HUES64 (cell line): ENCODE data around the gene PAK4.
A peak's percentile ranks its signal among the peaks of the same experiment; 100 is the strongest.

Experiments
- H3K27ac ChIP-seq: 2 replicates; pipeline ENCODE4 v1.7.0; 2013; ENCODE audit warnings: low read depth, low read length, inconsistent platforms
- H3K27me3 ChIP-seq: 2 replicates; pipeline ENCODE4 v1.6.1; 2013; ENCODE audit warnings: mild to moderate bottlenecking, low read length; ENCODE audit not compliant: insufficient read depth
- H3K36me3 ChIP-seq: 2 replicates; pipeline ENCODE4 v1.6.1; 2013; ENCODE audit warnings: mild to moderate bottlenecking, low read length; ENCODE audit not compliant: insufficient read depth
- H3K4me1 ChIP-seq: 2 replicates; pipeline ENCODE4 v1.6.1; 2013; ENCODE audit warnings: mild to moderate bottlenecking, low read length, moderate library complexity; ENCODE audit not compliant: insufficient read depth
- H3K4me3 ChIP-seq: 2 replicates; pipeline ENCODE4 v1.5.1; 2013; ENCODE audit warnings: mild to moderate bottlenecking, low read length, moderate library complexity
- H3K9ac ChIP-seq: 2 replicates; pipeline ENCODE4 v1.6.1; 2013; ENCODE audit warnings: mild to moderate bottlenecking, low read depth, low read length
- H3K9me3 ChIP-seq: 2 replicates; pipeline ENCODE4 v1.6.1; 2013; ENCODE audit warnings: low read depth, low read length; ENCODE audit not compliant: insufficient read depth
- WGBS: fragments of 150-250, 120-280 bp; methylation state at CpG from one replicate; pipeline ENCODE4 v1.1.7; 2013; ENCODE audit warnings: missing lambda C conversion rate; 5-methylcytosine and 5-hydroxymethylcytosine counted together

Gene PAK4

GRCh38 chr19:39132344-39132969 lies 6.9 kb downstream of the PAK4 start:
- Histone ChIP-seq H3K4me3 (no peak overlapping the region), H3K9me3 (no peaks in the 10 kb centered on the region), H3K27ac (no peak overlapping the region), H3K9ac (no peak overlapping the region), H3K36me3 (no peaks in the 10 kb centered on the region), H3K27me3 (no peaks in the 10 kb centered on the region), H3K4me1 (peaks cover 38% of the 10 kb centered on the region)
- 89% methylated on average over 20 of the region's 20 CpGs for WGBS

GRCh38 chr19:39133431-39134270 lies 8.1 kb downstream of the PAK4 start:
- Histone ChIP-seq H3K9me3 (no peaks in the 10 kb centered on the region), H3K27ac (peak overlapping the region; percentile 26; the same call in 1 of the 2 replicates), H3K4me3 (no peak overlapping the region), H3K27me3 (no peaks in the 10 kb centered on the region), H3K4me1 (peaks cover 44% of the 10 kb centered on the region), H3K36me3 (no peaks in the 10 kb centered on the region), H3K9ac (no peak overlapping the region)
- 41% methylated on average over 22 of the region's 23 CpGs for WGBS

- H3K9me3 ChIP-seq: no peaks in the 10 kb centered on the region
- H3K27ac ChIP-seq: no peak overlapping the region
- H3K27me3 ChIP-seq: no peaks in the 10 kb centered on the region
- no peaks in the 10 kb centered on the region for H3K36me3 ChIP-seq
- H3K4me3 ChIP-seq: no peak overlapping the region
- no peak overlapping the region for H3K9ac ChIP-seq
- WGBS: 63% methylated on average over 13 of the region's 13 CpGs
- H3K4me1 ChIP-seq: peaks cover 64% of the 10 kb centered on the region
These were observed 10.1 kb downstream of the PAK4 start for GRCh38 chr19:39135701-39136100.

GRCh38 chr19:39136225-39136940 lies 10.8 kb downstream of the PAK4 start:
- Histone ChIP-seq H3K9ac (no peak overlapping the region; the same call in 1 of the 2 replicates), H3K4me3 (no peak overlapping the region), H3K27ac (no peak overlapping the region), H3K36me3 (no peaks in the 10 kb centered on the region), H3K4me1 (peaks cover 64% of the 10 kb centered on the region), H3K27me3 (no peaks in the 10 kb centered on the region), H3K9me3 (no peaks in the 10 kb centered on the region)
- WGBS: 82% methylated on average over 12 of the region's 12 CpGs

- no peaks in the 10 kb centered on the region for H3K9me3 ChIP-seq
- no peak overlapping the region for H3K27ac ChIP-seq
- H3K9ac ChIP-seq: no peak overlapping the region
- 92% methylated on average over 12 of the region's 12 CpGs for WGBS
- peaks cover 58% of the 10 kb centered on the region for H3K4me1 ChIP-seq
- no peaks in the 10 kb centered on the region for H3K36me3 ChIP-seq
- H3K27me3 ChIP-seq: no peaks in the 10 kb centered on the region
- H3K4me3 ChIP-seq: no peak overlapping the region
These were observed 11.5 kb downstream of the PAK4 start for GRCh38 chr19:39137131-39137530.

- Histone ChIP-seq H3K27ac (peak overlapping the region; percentile 77), H3K4me3 (no peak overlapping the region), H3K36me3 (no peaks in the 10 kb centered on the region), H3K27me3 (no peaks in the 10 kb centered on the region), H3K4me1 (peaks cover 51% of the 10 kb centered on the region), H3K9ac (0 out of 2 replicates have a peak overlapping the region, but pooled peaks have one; percentile 2), H3K9me3 (no peaks in the 10 kb centered on the region)
- 86% methylated on average over 20 of the region's 20 CpGs for WGBS
These were observed 12.9 kb downstream of the PAK4 start for GRCh38 chr19:39138221-39139211.

GRCh38 chr19:39139305-39139874 lies 13.8 kb downstream of the PAK4 start:
- Histone ChIP-seq H3K4me3 (no peak overlapping the region), H3K9ac (0 out of 2 replicates have a peak overlapping the region, but pooled peaks have one; percentile 2), H3K27ac (peak overlapping the region; percentile 77), H3K9me3 (no peaks in the 10 kb centered on the region), H3K4me1 (peaks cover 48% of the 10 kb centered on the region), H3K27me3 (no peaks in the 10 kb centered on the region), H3K36me3 (no peaks in the 10 kb centered on the region)
- WGBS: 53% methylated on average over 8 of the region's 8 CpGs

- Histone ChIP-seq H3K27me3 (no peaks in the 10 kb centered on the region), H3K4me1 (peaks cover 51% of the 10 kb centered on the region), H3K36me3 (no peaks in the 10 kb centered on the region), H3K4me3 (no peak overlapping the region), H3K9ac (no peak overlapping the region), H3K9me3 (no peaks in the 10 kb centered on the region), H3K27ac (peak overlapping the region; percentile 55)
- 72% methylated on average over 7 of the region's 7 CpGs for WGBS
These were observed 14.4 kb downstream of the PAK4 start for GRCh38 chr19:39139971-39140453.

- WGBS: 64% methylated on average over 4 of the region's 5 CpGs
- no peak overlapping the region for H3K4me3 ChIP-seq
- no peaks in the 10 kb centered on the region for H3K9me3 ChIP-seq
- H3K27me3 ChIP-seq: no peaks in the 10 kb centered on the region
- no peaks in the 10 kb centered on the region for H3K36me3 ChIP-seq
- H3K27ac ChIP-seq: peak overlapping the region; percentile 27; the same call in 1 of the 2 replicates
- H3K4me1 ChIP-seq: peaks cover 55% of the 10 kb centered on the region
- H3K9ac ChIP-seq: no peak overlapping the region
These were observed 15.0 kb downstream of the PAK4 start for GRCh38 chr19:39140594-39140993.

GRCh38 chr19:39141929-39142328 lies 16.3 kb downstream of the PAK4 start:
- Histone ChIP-seq H3K27me3 (no peaks in the 10 kb centered on the region), H3K27ac (no peak overlapping the region), H3K4me1 (peaks cover 60% of the 10 kb centered on the region), H3K36me3 (no peaks in the 10 kb centered on the region), H3K9ac (no peak overlapping the region), H3K4me3 (no peak overlapping the region), H3K9me3 (no peaks in the 10 kb centered on the region)
- WGBS: 83% methylated on average over 11 of the region's 11 CpGs
